Measurements from ENCODE around the gene INPP5E. TPM values are rescaled to one million over a fixed set of nuclear protein-coding genes. Genes with fewer than 3 reads are reported as not detected.

INPP5E gene
- total RNA-seq, 1 experiment from 2014 or later: 18.2 TPM

DNA sequence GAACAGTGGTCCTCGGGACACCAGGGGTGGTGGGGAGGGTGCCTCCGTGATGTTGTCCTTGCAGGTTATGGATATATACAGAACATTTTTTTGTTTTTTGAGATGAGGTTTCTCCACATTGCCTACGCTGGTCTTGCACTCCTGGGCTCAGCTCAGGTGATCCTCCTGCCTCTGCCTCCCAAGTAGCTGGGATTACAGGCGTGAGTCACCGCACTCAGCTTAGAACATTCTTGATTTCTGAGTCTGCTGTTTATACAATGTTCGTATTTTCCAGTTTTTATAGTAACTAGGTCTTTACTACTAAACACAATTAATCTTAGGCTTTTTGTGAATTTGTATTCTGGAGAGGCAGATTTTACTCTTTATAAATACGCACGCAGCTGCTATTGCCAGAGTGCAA is 23.2 kb downstream of the INPP5E start:
- intact Hi-C loops (cut with micrococcal nuclease; ENCODE audit: unreplicated experiment): no loop called here
- peaks cover 7% of the 10 kb centered on the region; the same call in 1 of the 2 replicates for H3K4me1 ChIP-seq (replicated peaks; ENCODE audit: insufficient read depth)
- no TSS peak for BruUV-seq (replicated peaks)
- ChIA-PET CTCF (no interaction called here), POLR2A (ENCODE audit: unreplicated experiment) (interaction anchor here (0.6 kb wide), 1 partner anchor 9 kb away, joined by 3 read pairs; no protein-coding TSS in a partner anchor)
- no peak for DNase-seq
- peaks cover 19% of the 10 kb centered on the region for H4K20me1 ChIP-seq (ENCODE audit: insufficient read depth)
- no peak overlapping the region for H3K4me2 ChIP-seq
- peaks cover 24% of the 10 kb centered on the region for H3K79me2 ChIP-seq (ENCODE audit: low read depth)
- H3F3A ChIP-seq (ENCODE audit: insufficient read depth, low read depth): no peaks in the 10 kb centered on the region
- no peaks in the 10 kb centered on the region for H3K9me2 ChIP-seq (ENCODE audit: insufficient read depth)
- H3K4me3 ChIP-seq: no peak overlapping the region
- H3K27me3 ChIP-seq (ENCODE audit: insufficient read depth, low read depth): no peaks in the 10 kb centered on the region
- H3K9me3 ChIP-seq (ENCODE audit: insufficient read depth, low read depth): no peaks in the 10 kb centered on the region
- peaks cover 9% of the 10 kb centered on the region; the same call in 1 of the 2 replicates for H3K36me3 ChIP-seq (ENCODE audit: low read depth)
- no peak overlapping the region for H2AFZ ChIP-seq
- H3K27ac ChIP-seq: no peak overlapping the region
- TF ChIP-seq, protein P1, sequence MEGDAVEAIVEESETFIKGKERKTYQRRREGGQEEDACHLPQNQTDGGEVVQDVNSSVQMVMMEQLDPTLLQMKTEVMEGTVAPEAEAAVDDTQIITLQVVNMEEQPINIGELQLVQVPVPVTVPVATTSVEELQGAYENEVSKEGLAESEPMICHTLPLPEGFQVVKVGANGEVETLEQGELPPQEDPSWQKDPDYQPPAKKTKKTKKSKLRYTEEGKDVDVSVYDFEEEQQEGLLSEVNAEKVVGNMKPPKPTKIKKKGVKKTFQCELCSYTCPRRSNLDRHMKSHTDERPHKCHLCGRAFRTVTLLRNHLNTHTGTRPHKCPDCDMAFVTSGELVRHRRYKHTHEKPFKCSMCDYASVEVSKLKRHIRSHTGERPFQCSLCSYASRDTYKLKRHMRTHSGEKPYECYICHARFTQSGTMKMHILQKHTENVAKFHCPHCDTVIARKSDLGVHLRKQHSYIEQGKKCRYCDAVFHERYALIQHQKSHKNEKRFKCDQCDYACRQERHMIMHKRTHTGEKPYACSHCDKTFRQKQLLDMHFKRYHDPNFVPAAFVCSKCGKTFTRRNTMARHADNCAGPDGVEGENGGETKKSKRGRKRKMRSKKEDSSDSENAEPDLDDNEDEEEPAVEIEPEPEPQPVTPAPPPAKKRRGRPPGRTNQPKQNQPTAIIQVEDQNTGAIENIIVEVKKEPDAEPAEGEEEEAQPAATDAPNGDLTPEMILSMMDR (conservative IDR thresholded peaks at IDR 0.05): no peak
- no peak for TF ChIP-seq EZH2 (IDR thresholded peaks at IDR 0.05; ENCODE audit: low read depth)

DNA sequence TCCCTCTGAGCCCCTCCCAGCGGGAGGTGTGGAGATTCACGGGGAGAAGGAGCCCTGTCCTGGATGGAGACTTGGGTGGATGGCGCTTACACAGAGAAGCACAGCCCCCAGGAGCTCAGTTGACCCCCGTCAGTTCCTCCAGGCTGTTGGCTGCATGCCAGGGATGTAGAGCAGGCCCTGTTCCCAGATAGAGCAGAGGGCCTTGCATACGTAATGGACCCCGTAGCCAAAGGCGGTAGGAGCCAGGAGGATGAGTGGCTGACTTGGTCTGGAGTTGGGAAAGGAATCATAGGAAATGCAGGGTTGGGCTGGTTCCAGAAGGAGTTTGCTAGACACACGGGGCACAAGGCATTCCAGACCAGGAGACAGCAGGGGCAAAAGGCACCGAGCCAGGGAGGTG is 26.7 kb downstream of the INPP5E start:
- TF ChIP-seq, protein P1 (conservative IDR thresholded peaks at IDR 0.05): no peak
- TF ChIP-seq EZH2 (IDR thresholded peaks at IDR 0.05; ENCODE audit: low read depth): no peak
- intact Hi-C loops (cut with micrococcal nuclease; ENCODE audit: unreplicated experiment): no loop called here
- H3K4me1 ChIP-seq (replicated peaks; ENCODE audit: insufficient read depth): peaks cover 17% of the 10 kb centered on the region; the same call in 1 of the 2 replicates
- H3K27ac ChIP-seq: no peak overlapping the region
- no peak overlapping the region for H3K4me3 ChIP-seq
- ChIA-PET CTCF (no interaction called here), POLR2A (ENCODE audit: unreplicated experiment) (no interaction called here)
- H3K9me3 ChIP-seq (ENCODE audit: insufficient read depth, low read depth): no peaks in the 10 kb centered on the region
- peaks cover 53% of the 10 kb centered on the region for H3K79me2 ChIP-seq (ENCODE audit: low read depth)
- DNase-seq: no peak
- H3K9me2 ChIP-seq (ENCODE audit: insufficient read depth): no peaks in the 10 kb centered on the region
- H3K27me3 ChIP-seq (ENCODE audit: insufficient read depth, low read depth): no peaks in the 10 kb centered on the region
- no peak overlapping the region for H3K4me2 ChIP-seq
- no peak overlapping the region for H2AFZ ChIP-seq
- no peaks in the 10 kb centered on the region for H3F3A ChIP-seq (ENCODE audit: insufficient read depth, low read depth)
- peaks cover 9% of the 10 kb centered on the region; the same call in 1 of the 2 replicates for H3K36me3 ChIP-seq (ENCODE audit: low read depth)
- H4K20me1 ChIP-seq (ENCODE audit: insufficient read depth): peaks cover 23% of the 10 kb centered on the region
- BruUV-seq (replicated peaks): no TSS peak

DNA sequence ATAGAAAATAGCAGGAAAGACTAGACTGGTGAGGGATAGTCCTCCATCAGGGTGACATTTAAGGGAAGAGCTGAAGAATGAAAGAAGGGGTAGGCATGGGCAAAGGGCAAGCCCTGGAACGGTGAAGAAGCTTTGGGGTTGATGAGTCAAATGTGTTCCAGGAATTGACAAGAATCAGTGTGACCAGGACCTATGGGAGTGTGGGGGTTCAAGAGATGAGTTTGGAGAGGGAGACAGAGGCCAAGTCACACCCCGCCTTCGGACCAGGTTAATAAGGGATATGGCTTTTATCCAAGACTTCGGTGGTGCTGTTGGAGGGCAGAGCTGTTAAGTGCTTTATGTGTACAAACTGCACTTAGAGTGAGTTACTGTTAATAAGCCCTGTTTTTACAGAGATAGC is 28.3 kb downstream of the INPP5E start:
- no peaks in the 10 kb centered on the region for H3K9me2 ChIP-seq (ENCODE audit: insufficient read depth)
- no peaks in the 10 kb centered on the region for H3K9me3 ChIP-seq (ENCODE audit: insufficient read depth, low read depth)
- peaks cover 53% of the 10 kb centered on the region for H3K79me2 ChIP-seq (ENCODE audit: low read depth)
- peaks cover 13% of the 10 kb centered on the region for H3K36me3 ChIP-seq (ENCODE audit: low read depth)
- POLR2A ChIA-PET (ENCODE audit: unreplicated experiment): no interaction called here
- peaks cover 6% of the 10 kb centered on the region; the same call in 1 of the 2 replicates for H3F3A ChIP-seq (ENCODE audit: insufficient read depth, low read depth)
- H2AFZ ChIP-seq: peak overlapping the region; percentile 76
- peak overlapping the region; percentile 97 for H3K4me2 ChIP-seq
- CTCF ChIA-PET: interaction anchor here (0.6 kb wide), 2 partner anchors 10 to 27 kb away, joined by 3 to 10 read pairs; no protein-coding TSS in a partner anchor
- no peak for DNase-seq
- TF ChIP-seq, protein P1 (conservative IDR thresholded peaks at IDR 0.05): no peak
- no peak for TF ChIP-seq EZH2 (IDR thresholded peaks at IDR 0.05; ENCODE audit: low read depth)
- peak overlapping the region; percentile 92 for H3K4me3 ChIP-seq
- no peak overlapping the region for H3K27ac ChIP-seq
- no peaks in the 10 kb centered on the region for H3K27me3 ChIP-seq (ENCODE audit: insufficient read depth, low read depth)
- TSS peak; percentile 48 for BruUV-seq (replicated peaks)
- peaks cover 17% of the 10 kb centered on the region; the same call in 1 of the 2 replicates for H3K4me1 ChIP-seq (replicated peaks; ENCODE audit: insufficient read depth)
- intact Hi-C loops (cut with micrococcal nuclease; ENCODE audit: unreplicated experiment): no loop called here
- H4K20me1 ChIP-seq (ENCODE audit: insufficient read depth): peaks cover 23% of the 10 kb centered on the region

All from PC-9 (cell line).